GM12878 (cell line): Measurements from ENCODE around the gene SLC39A1.

ENCODE experiments used
- CEBPB ChIP-seq, 2 experiments: fragments of 150-350 bp in 1 of 2; IDR thresholded peaks; 2 replicates each; pipeline ENCODE4 v1.6.1; 2012 to 2014; ENCODE audit warnings: low read depth in 2 of 2, low read length in 2 of 2, borderline replicate concordance in 1 of 2, inconsistent platforms in 1 of 2
- EZH2 ChIP-seq: IDR thresholded peaks from 2 replicates; pipeline ENCODE4 v1.6.1; 2012; ENCODE audit warnings: low read depth, mild to moderate bottlenecking, control low read depth, inconsistent platforms, low read length, borderline replicate concordance; ENCODE audit not compliant: control insufficient read depth
- FOXM1 ChIP-seq: IDR thresholded peaks from 2 replicates; pipeline ENCODE4 v1.6.1; 2012; ENCODE audit warnings: low read depth, mild to moderate bottlenecking, inconsistent platforms, low read length, moderate library complexity
- POLR2AphosphoS5 ChIP-seq: IDR thresholded peaks from 2 replicates; pipeline ENCODE4 v1.6.1; 2011; ENCODE audit warnings: mild to moderate bottlenecking, low read length, inconsistent platforms
- TAF1 ChIP-seq: IDR thresholded peaks from 2 replicates; pipeline ENCODE4 v1.6.1; 2011; ENCODE audit warnings: mild to moderate bottlenecking, low read depth, low read length, borderline replicate concordance
- ZNF274 ChIP-seq: IDR thresholded peaks from one replicate; pipeline ENCODE4 v1.8.0; 2011; ENCODE audit not compliant: insufficient read length, insufficient read depth
- ZSCAN29 ChIP-seq: fragments of 450-650 bp; IDR thresholded peaks from 2 replicates; pipeline ENCODE4 v1.6.1; 2017; ENCODE audit warnings: mild to moderate bottlenecking, moderate library complexity
- TF ChIP-seq, protein P1 (sequence below), 3 experiments: IDR thresholded peaks in 2 of 3; conservative IDR thresholded peaks in 1 of 3; 2 replicates each; pipeline ENCODE4 v1.5.1; 2011; ENCODE audit warnings: low read depth in 3 of 3, low read length in 3 of 3, mild to moderate bottlenecking in 3 of 3, control low read depth in 2 of 3, moderate library complexity in 2 of 3, inconsistent platforms in 1 of 3, mixed read lengths in 1 of 3; ENCODE audit not compliant: control insufficient read depth in 2 of 3, insufficient read depth in 1 of 3; ENCODE audit errors: extremely low read depth in 1 of 3

DNA sequence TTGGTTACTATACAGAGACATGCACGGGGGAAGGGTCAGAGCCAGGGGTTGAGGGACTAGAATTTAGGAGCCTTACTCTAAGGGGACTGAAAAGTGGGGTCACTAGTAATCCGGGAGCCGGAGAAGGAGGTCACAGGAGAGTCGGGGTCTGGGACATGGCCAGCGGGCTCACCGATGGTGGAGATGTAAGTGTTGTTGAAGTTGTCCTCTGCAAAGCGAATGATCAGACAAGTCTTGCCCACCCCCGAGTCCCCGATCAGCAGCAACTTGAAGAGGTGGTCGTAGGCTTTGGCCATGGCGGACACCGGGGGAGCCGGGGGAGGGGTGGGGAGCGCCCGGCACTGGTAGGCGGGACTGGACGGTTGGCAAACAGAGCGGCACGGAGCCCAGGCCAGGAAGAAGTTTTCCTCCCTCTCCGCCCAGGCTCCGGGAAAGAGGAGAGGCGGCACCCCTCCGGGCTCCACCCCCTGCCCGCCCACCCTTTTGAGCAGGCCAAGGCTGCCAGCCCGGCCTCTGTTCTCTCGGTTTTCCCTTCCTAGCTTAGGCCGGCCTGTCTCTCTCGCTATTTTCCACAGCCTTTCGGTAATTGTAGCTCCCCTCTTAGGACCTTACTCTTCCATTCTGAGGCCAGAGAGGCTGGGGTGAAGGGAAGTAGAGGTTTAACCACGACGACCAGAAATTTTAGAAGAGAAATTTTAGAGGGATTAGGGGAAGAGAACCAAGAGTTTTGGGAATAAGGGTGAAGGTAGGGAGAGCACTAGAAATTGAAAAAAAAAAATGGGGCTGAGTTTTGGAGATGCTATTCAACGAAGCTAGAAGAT is 22.8 kb upstream of the SLC39A1 start, which contains the start of gene RAB13:
- TF ChIP-seq FOXM1 (no peak), CEBPB (IDR thresholded peaks at IDR 0.05; ENCODE audit: borderline replicate concordance in 1 of 2, low read depth in 2 of 2, low read length in 2 of 2) (no peak), TAF1 (no peak), EZH2 (no peak), ZSCAN29 (no peak), ZNF274 (no peak), POLR2AphosphoS5 (no peak)
- TF ChIP-seq, protein P1, sequence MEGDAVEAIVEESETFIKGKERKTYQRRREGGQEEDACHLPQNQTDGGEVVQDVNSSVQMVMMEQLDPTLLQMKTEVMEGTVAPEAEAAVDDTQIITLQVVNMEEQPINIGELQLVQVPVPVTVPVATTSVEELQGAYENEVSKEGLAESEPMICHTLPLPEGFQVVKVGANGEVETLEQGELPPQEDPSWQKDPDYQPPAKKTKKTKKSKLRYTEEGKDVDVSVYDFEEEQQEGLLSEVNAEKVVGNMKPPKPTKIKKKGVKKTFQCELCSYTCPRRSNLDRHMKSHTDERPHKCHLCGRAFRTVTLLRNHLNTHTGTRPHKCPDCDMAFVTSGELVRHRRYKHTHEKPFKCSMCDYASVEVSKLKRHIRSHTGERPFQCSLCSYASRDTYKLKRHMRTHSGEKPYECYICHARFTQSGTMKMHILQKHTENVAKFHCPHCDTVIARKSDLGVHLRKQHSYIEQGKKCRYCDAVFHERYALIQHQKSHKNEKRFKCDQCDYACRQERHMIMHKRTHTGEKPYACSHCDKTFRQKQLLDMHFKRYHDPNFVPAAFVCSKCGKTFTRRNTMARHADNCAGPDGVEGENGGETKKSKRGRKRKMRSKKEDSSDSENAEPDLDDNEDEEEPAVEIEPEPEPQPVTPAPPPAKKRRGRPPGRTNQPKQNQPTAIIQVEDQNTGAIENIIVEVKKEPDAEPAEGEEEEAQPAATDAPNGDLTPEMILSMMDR (IDR thresholded peaks at IDR 0.05 in 2 of 3, conservative IDR thresholded peaks at IDR 0.05 in 1 of 3; ENCODE audit: control insufficient read depth in 2 of 3, extremely low read depth in 1 of 3, insufficient read depth in 1 of 3, low read depth in 3 of 3, low read length in 3 of 3) = no peak
